HUES6 (cell line): ENCODE results near the gene NXPE4.
"Not testable (repeated sequence)": the region's sequence is repeated elsewhere in the genome, so short reads cannot be mapped to it uniquely, and the experiment has no call there.

Experiments used
- H3K27ac ChIP-seq: 2 replicates; pipeline ENCODE4 v1.7.0; 2013; ENCODE audit warnings: low read depth, mild to moderate bottlenecking, low read length, inconsistent platforms
- H3K27me3 ChIP-seq: 2 replicates; pipeline ENCODE4 v1.6.1; 2013; ENCODE audit warnings: low read length; ENCODE audit not compliant: control insufficient read depth, insufficient read depth
- H3K36me3 ChIP-seq: 2 replicates; pipeline ENCODE4 v1.6.1; 2013; ENCODE audit warnings: low read length; ENCODE audit not compliant: control insufficient read depth, insufficient read depth
- H3K4me1 ChIP-seq: 2 replicates; pipeline ENCODE4 v1.6.1; 2013; ENCODE audit warnings: low read length; ENCODE audit not compliant: control insufficient read depth, insufficient read depth
- H3K4me3 ChIP-seq: 2 replicates; pipeline ENCODE4 v1.5.1; 2013; ENCODE audit warnings: low read depth, low read length
- H3K9ac ChIP-seq: one replicate; pipeline ENCODE4 v1.6.1; 2013; ENCODE audit warnings: mild to moderate bottlenecking, low read length
- H3K9me3 ChIP-seq: 2 replicates; pipeline ENCODE4 v1.6.1; 2013; ENCODE audit warnings: low read depth, low read length; ENCODE audit not compliant: control insufficient read depth, insufficient read depth

The NXPE4 gene

DNA sequence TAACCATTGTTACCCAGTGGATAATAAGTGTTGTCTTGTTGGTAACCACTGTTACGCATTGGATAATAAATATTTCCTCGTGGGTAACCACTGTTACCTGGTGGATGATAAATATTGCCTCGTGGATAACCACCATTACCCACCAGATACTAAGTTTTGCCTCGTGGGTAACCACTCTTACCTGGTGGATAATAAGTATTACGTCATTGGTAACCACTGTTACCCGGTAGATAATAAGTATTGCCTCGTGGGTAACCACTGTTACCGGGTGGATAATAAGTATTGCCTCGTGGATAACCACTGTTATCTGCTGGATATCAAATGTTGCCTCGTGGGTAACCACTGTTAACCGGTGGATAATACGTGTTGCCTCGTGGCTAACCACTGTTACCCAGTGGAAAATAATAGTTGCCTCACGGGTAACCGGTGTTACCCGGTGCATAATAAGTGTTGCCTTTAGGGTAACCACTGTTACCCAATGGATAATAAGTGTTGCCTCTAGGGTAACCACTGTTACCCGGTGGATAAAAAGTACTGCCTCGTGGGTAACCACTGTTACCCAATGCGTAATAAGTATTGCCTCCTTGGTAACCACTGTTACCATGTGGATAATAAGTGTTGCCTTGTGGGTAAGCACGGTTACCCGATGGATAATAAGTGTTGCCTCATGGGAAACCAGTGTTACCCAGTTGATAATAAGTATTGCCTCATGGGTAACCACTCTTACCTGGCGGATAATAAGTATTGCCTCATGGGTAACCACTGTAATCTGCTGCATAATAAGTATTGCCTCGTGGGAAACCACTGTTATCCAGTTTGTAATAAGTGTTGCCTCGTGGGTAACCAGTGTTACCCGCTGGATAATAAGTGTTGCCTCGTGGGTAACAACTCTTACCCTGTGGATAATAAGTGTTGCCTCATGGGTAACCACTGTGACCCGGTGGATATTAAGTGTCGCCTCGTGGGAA is 21.9 kb upstream of the NXPE4 start:
- Histone ChIP-seq H3K36me3 (no peaks in the 10 kb centered on the region), H3K4me1 (no peaks in the 10 kb centered on the region), H3K4me3 (no peak overlapping the region), H3K9ac (no peak overlapping the region), H3K27me3 (no peaks in the 10 kb centered on the region), H3K27ac (no peak overlapping the region), H3K9me3 (peaks cover 98% of the 10 kb centered on the region)

DNA sequence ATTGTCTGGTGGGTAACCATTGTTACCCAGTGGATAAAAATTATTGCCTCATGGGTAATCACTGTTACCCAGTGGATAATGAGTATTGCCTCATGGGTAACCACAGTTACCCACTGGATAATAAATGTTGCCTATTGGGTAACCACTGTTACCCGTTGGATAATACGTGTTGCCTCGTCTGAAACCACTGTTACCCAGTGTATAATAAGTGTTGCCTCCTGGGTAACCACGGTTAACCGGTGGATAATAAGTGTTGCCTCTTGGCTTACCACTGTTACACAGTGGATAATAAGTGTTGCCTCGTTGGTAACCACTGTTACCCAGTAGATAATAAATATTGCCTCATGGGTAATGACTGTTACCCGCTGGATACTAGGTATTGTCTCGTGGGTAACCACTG is 20.9 kb upstream of the NXPE4 start:
- H3K4me1 ChIP-seq = no peaks in the 10 kb centered on the region
- no peak overlapping the region for H3K27ac ChIP-seq
- peaks cover 98% of the 10 kb centered on the region for H3K9me3 ChIP-seq
- no peaks in the 10 kb centered on the region for H3K36me3 ChIP-seq
- no peak overlapping the region for H3K9ac ChIP-seq
- H3K27me3 ChIP-seq = no peaks in the 10 kb centered on the region
- H3K4me3 ChIP-seq = no peak overlapping the region

DNA sequence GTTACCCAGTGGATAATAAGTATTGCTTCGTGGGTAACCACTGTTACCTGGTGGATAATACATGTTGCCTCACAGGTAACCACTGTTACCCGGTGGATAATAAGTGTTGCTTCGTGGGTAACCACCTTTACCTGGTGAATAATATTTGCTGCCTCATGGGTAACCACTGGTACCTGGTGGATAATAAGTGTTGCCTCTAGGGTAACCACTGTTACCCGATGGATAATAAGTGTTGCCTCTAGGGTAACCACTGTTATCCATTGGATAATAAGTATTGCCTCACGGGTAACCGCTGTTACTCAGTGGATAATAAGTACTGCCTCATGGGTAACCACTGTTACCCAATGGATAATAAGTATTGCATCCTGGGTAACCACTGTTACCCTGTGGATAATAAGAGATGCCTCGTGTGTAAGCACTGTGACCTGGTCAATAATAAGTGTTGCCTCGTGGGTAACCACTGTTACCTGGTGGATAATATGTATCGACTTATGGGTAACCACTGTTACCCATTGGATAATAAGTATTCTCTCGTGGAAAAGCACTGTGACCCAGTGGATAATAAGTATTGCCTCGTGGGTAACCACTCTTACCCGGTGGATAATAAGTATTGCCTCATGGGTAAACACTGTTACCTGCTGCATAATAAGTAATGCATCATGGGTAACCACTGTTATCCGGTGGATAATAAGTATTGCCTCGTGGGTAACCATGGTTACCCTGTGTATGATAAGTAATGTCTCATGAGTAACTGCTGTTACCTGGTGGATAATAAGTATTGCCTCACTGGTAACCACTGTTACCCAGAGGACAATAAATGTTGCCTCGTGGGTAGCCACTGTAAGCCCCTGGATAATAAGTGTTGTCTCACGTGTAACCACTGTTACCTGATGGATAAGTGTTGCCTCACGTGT is 20.1 kb upstream of the NXPE4 start:
- Histone ChIP-seq H3K27ac (no peak overlapping the region), H3K36me3 (no peaks in the 10 kb centered on the region), H3K4me3 (no peak overlapping the region), H3K9me3 (peaks cover 97% of the 10 kb centered on the region), H3K9ac (no peak overlapping the region), H3K27me3 (no peaks in the 10 kb centered on the region), H3K4me1 (no peaks in the 10 kb centered on the region)

DNA sequence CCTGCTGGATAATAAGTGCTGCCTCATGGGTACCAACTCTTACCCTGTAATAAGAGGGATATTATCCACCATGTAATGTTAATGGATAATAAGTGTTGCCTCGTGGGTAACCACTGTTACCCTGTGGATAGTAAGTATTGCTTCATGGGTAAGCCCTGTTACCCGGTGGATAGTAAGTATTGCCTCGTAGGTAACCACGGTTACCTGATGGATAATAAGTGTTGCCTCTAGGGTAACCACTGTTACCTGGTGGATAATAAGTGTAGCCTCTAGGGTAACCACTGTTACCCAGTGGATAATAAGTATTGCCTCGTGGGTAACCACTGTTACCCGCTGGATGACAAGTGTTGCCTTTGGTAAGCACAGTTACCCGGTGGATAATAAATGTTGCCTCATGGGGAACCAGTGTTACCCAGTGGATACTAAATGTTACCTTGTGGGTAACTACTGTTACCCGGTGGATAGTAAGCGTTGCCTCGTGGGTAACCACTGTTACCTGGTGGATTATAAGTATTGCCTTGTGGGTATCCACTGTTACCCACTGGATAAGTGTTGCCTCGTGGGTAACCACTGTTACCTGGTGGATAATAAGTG is 18.6 kb upstream of the NXPE4 start:
- no peak overlapping the region for H3K9ac ChIP-seq
- H3K27me3 ChIP-seq = no peaks in the 10 kb centered on the region
- no peaks in the 10 kb centered on the region for H3K36me3 ChIP-seq
- peaks cover 95% of the 10 kb centered on the region for H3K9me3 ChIP-seq
- no peaks in the 10 kb centered on the region for H3K4me1 ChIP-seq
- no peak overlapping the region for H3K27ac ChIP-seq
- H3K4me3 ChIP-seq = no peak overlapping the region

DNA sequence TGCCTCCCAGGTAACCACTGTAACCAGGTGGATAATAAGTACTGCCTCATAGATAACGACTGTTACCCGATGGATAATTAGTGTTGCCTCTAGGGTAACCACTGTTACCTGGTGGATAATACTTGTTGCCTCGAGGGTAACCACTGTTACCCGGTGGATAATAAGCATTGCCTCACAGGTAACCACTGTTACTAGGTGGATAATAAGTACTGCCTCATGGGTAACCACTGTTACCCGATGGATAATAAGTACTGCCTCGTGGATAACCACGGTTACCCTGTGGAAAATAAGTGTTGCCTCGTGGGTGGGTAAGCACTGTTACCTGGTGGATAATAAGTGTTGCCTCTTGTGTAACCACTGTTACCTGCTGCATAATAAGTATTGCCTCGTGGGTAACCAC is 17.5 kb upstream of the NXPE4 start:
- peaks cover 96% of the 10 kb centered on the region for H3K9me3 ChIP-seq
- not testable (repeated sequence) for H3K4me1 ChIP-seq, H3K27me3 ChIP-seq, H3K36me3 ChIP-seq, H3K9ac ChIP-seq, H3K27ac ChIP-seq, H3K4me3 ChIP-seq

DNA sequence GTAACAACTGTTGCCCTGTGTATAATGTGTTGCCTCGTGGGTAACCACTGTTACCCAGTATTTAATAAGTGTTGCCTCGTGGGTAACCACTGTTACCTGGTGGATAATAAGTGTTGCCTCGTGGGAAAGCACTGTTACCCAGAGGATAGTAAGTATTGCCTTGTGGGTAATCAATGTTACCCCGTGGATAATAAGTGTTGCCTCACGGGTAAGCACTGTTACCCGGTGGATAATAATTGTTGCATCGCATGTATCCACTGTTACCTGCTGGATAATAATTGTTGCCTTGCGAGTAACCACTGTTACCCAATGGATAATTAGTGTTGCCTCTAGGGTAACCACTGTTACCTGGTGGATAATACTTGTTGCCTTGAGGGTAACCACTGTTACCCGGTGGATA is 17.1 kb upstream of the NXPE4 start:
- no peaks in the 10 kb centered on the region for H3K4me1 ChIP-seq
- H3K36me3 ChIP-seq = no peaks in the 10 kb centered on the region
- H3K9ac ChIP-seq = no peak overlapping the region
- H3K27ac ChIP-seq = no peak overlapping the region
- peaks cover 96% of the 10 kb centered on the region for H3K9me3 ChIP-seq
- no peak overlapping the region for H3K4me3 ChIP-seq
- no peaks in the 10 kb centered on the region for H3K27me3 ChIP-seq

DNA sequence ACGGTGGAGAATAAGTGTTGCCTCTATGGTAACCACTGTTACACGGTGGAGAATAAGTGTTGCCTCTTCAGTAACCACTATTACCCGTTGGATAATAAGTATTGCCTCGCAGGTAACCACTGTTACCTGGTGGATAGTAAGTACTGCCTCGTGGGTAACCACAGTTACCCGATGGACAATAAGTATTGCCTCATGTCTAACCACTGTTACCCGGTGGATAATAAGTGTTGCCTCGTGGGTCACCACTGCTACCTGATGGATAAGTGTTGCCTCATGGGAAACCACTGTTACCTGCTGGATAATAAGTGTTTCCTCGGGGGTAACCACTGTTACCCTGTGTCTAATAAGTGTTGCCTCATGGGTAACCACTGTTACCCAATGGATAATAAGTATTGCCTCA is 16.6 kb upstream of the NXPE4 start:
- not testable (repeated sequence) for H3K27ac ChIP-seq, H3K27me3 ChIP-seq, H3K9ac ChIP-seq, H3K4me1 ChIP-seq, H3K4me3 ChIP-seq, H3K36me3 ChIP-seq
- H3K9me3 ChIP-seq = peaks cover 96% of the 10 kb centered on the region

DNA sequence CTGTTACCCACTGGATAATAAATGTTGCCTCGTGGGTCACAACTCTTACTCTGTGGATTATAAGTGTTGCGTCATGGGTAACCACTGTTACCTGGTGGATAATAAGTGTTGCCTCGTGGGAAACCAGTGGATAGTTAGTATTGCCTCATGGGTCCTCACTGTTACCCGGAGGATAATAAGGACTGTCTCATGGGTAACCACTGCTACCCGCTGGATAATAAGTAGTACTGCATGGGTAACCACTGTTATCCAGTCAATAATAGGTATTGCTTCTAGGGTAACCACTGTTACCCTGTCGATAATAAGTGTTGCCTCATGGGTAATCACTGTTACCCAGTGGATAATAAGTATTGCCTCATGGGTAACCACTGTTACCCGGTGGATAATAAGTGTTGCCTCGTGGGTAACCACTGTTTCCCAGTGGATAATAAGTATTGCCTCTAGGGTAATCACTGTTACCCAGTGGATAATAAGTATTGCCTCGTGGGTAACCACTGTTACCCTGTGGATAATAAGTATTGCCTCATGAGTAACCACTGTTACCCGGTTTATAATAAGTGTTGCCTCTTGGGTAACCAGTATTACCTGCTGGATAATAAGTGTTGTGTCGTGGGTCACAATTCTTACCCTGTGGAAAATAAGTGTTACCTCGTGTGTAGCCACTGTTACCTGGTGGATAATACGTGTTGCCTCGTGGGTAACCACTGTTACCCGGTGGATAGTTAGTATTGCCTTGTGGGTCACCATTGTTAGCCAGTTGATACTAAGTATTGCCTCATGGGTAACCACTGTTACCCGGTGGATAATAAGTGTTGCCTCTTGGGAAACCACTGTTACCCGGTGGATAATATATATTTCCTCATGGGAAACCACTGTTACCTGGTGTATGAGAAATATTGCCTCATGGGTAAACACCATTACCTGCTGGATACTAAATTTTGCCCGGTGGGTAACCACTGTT is 15.7 kb upstream of the NXPE4 start:
- no peak overlapping the region for H3K27ac ChIP-seq
- H3K9ac ChIP-seq = no peak overlapping the region
- H3K4me1 ChIP-seq = no peaks in the 10 kb centered on the region
- no peaks in the 10 kb centered on the region for H3K27me3 ChIP-seq
- H3K4me3 ChIP-seq = no peak overlapping the region
- H3K9me3 ChIP-seq = peaks cover 91% of the 10 kb centered on the region
- H3K36me3 ChIP-seq = no peaks in the 10 kb centered on the region

DNA sequence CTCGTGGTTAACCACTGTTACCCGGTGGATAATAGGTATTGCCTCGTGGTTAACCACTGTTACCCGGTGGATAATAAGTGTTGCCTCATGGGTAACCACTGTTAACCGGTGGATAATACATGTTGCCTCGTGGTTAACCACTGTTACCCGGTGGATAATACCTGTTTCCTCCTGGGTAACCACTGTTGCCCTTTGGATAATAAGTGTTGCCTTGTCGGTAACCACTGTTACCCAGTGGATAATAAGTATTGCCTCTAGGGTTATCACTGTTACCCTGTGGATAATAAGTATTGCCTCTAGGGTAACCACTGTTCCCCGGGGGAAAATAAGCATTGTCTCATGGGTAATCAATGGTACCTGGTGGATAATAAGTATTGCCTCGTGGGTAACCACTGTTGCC is 15.0 kb upstream of the NXPE4 start:
- Histone ChIP-seq H3K9me3 (peaks cover 91% of the 10 kb centered on the region), H3K4me1 (no peaks in the 10 kb centered on the region), H3K9ac (no peak overlapping the region), H3K27ac (no peak overlapping the region), H3K4me3 (no peak overlapping the region), H3K36me3 (no peaks in the 10 kb centered on the region), H3K27me3 (no peaks in the 10 kb centered on the region)

DNA sequence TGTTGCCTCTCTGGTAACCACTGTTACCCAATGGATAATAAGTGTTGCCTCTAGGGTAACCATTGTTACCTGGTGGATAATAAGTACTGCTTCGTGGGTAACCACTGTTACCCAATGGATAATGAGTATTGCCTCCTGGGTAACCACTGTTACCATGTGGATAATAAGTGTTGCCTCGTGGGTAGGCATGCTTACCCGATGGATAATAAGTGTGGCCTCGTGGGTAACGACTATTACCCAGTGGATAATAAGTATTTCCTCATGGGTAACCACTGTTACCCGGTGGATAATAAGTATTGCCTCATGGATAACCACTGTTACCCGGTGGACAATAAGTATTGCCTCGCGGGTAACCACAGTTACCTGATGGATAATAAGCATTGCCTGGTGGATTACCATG is 13.8 kb upstream of the NXPE4 start:
- Histone ChIP-seq H3K27me3 (no peaks in the 10 kb centered on the region), H3K4me1 (no peaks in the 10 kb centered on the region), H3K9me3 (peaks cover 91% of the 10 kb centered on the region), H3K36me3 (no peaks in the 10 kb centered on the region), H3K9ac (no peak overlapping the region), H3K27ac (no peak overlapping the region), H3K4me3 (no peak overlapping the region)
